H1 (cell line): ENCODE results near the gene MYCBP2. TPM values are rescaled to one million over a fixed set of nuclear protein-coding genes. Genes with fewer than 3 reads are reported as not detected.

ENCODE experiments used
- CHD1 ChIP-seq: IDR thresholded peaks from 2 replicates; pipeline ENCODE4 v1.6.1; 2012; ENCODE audit warnings: low read depth, low read length, improper control_type of control experiment
- CTBP2 ChIP-seq: IDR thresholded peaks from 2 replicates; pipeline ENCODE4 v1.7.0; 2011; ENCODE audit warnings: borderline replicate concordance, mild to moderate bottlenecking, moderate library complexity, mixed read lengths, low read length; ENCODE audit not compliant: insufficient read depth, insufficient read length
- EGR1 ChIP-seq: IDR thresholded peaks from 2 replicates; pipeline ENCODE4 v1.6.1; 2011; ENCODE audit warnings: low read depth, low read length, borderline replicate concordance
- JUND ChIP-seq: IDR thresholded peaks from 2 replicates; pipeline ENCODE4 v1.6.1; 2011; ENCODE audit warnings: mild to moderate bottlenecking, improper control_type of control experiment, low read length
- PHF8 ChIP-seq: fragments of 200-600 bp; sonication (generic); conservative IDR thresholded peaks from 2 replicates; pipeline ENCODE4 v1.7.1; 2012; ENCODE audit warnings: low read depth, mild to moderate bottlenecking, inconsistent platforms, low read length, moderate library complexity
- TAF1 ChIP-seq: IDR thresholded peaks from 2 replicates; pipeline ENCODE4 v1.6.1; 2011; ENCODE audit warnings: mild to moderate bottlenecking, low read depth, low read length
- TBP ChIP-seq: IDR thresholded peaks from 2 replicates; pipeline ENCODE4 v1.6.1; 2011; ENCODE audit warnings: low read depth, low read length, improper control_type of control experiment
- YY1 ChIP-seq: IDR thresholded peaks from 2 replicates; pipeline ENCODE4 v1.6.1; 2011; ENCODE audit warnings: low read depth, mild to moderate bottlenecking, low read length
- polyA plus RNA-seq, 7 experiments: library from polyadenylated mRNA; depleted of rRNA in 3 of 7; stranded (reverse) in 5 of 7; unstranded in 2 of 7; fragments of >200 nt in 5 of 7; fragments of 200-250 nt in 2 of 7; gene quantifications; 1 replicate in 5 of 7; 2 replicates in 1 of 7; 4 replicates in 1 of 7; pipeline versions ENCODE4 v1.2.1 to v1.2.3, GENCODE V29; 2011 to 2013; ENCODE audit warnings: missing spikeins in 2 of 7, mixed read lengths in 2 of 7
- total RNA-seq: library from RNA; stranded (reverse); fragmentation: NEBNext Ultra II Directional; extraction: Animal tissue kit (Norgen Biotek cat#: 25700); gene quantifications from 2 replicates; pipeline ENCODE4 v1.2.1, GENCODE V29; 2021
- TF ChIP-seq, protein P1 (sequence below): fragments of 300-600 bp; sonication (generic); IDR thresholded peaks from 2 replicates; pipeline ENCODE4 v1.7.1; 2012; ENCODE audit warnings: low read length, moderate library complexity, mild to moderate bottlenecking, inconsistent platforms; ENCODE audit not compliant: insufficient replicate concordance

Gene MYCBP2
- total and polyA plus RNA-seq, 2 of the 8 experiments (the other 6 are each of a cell fraction or from before 2014, with no cell fraction given): 19.0 to 52.1 TPM

- TF ChIP-seq, protein P1, sequence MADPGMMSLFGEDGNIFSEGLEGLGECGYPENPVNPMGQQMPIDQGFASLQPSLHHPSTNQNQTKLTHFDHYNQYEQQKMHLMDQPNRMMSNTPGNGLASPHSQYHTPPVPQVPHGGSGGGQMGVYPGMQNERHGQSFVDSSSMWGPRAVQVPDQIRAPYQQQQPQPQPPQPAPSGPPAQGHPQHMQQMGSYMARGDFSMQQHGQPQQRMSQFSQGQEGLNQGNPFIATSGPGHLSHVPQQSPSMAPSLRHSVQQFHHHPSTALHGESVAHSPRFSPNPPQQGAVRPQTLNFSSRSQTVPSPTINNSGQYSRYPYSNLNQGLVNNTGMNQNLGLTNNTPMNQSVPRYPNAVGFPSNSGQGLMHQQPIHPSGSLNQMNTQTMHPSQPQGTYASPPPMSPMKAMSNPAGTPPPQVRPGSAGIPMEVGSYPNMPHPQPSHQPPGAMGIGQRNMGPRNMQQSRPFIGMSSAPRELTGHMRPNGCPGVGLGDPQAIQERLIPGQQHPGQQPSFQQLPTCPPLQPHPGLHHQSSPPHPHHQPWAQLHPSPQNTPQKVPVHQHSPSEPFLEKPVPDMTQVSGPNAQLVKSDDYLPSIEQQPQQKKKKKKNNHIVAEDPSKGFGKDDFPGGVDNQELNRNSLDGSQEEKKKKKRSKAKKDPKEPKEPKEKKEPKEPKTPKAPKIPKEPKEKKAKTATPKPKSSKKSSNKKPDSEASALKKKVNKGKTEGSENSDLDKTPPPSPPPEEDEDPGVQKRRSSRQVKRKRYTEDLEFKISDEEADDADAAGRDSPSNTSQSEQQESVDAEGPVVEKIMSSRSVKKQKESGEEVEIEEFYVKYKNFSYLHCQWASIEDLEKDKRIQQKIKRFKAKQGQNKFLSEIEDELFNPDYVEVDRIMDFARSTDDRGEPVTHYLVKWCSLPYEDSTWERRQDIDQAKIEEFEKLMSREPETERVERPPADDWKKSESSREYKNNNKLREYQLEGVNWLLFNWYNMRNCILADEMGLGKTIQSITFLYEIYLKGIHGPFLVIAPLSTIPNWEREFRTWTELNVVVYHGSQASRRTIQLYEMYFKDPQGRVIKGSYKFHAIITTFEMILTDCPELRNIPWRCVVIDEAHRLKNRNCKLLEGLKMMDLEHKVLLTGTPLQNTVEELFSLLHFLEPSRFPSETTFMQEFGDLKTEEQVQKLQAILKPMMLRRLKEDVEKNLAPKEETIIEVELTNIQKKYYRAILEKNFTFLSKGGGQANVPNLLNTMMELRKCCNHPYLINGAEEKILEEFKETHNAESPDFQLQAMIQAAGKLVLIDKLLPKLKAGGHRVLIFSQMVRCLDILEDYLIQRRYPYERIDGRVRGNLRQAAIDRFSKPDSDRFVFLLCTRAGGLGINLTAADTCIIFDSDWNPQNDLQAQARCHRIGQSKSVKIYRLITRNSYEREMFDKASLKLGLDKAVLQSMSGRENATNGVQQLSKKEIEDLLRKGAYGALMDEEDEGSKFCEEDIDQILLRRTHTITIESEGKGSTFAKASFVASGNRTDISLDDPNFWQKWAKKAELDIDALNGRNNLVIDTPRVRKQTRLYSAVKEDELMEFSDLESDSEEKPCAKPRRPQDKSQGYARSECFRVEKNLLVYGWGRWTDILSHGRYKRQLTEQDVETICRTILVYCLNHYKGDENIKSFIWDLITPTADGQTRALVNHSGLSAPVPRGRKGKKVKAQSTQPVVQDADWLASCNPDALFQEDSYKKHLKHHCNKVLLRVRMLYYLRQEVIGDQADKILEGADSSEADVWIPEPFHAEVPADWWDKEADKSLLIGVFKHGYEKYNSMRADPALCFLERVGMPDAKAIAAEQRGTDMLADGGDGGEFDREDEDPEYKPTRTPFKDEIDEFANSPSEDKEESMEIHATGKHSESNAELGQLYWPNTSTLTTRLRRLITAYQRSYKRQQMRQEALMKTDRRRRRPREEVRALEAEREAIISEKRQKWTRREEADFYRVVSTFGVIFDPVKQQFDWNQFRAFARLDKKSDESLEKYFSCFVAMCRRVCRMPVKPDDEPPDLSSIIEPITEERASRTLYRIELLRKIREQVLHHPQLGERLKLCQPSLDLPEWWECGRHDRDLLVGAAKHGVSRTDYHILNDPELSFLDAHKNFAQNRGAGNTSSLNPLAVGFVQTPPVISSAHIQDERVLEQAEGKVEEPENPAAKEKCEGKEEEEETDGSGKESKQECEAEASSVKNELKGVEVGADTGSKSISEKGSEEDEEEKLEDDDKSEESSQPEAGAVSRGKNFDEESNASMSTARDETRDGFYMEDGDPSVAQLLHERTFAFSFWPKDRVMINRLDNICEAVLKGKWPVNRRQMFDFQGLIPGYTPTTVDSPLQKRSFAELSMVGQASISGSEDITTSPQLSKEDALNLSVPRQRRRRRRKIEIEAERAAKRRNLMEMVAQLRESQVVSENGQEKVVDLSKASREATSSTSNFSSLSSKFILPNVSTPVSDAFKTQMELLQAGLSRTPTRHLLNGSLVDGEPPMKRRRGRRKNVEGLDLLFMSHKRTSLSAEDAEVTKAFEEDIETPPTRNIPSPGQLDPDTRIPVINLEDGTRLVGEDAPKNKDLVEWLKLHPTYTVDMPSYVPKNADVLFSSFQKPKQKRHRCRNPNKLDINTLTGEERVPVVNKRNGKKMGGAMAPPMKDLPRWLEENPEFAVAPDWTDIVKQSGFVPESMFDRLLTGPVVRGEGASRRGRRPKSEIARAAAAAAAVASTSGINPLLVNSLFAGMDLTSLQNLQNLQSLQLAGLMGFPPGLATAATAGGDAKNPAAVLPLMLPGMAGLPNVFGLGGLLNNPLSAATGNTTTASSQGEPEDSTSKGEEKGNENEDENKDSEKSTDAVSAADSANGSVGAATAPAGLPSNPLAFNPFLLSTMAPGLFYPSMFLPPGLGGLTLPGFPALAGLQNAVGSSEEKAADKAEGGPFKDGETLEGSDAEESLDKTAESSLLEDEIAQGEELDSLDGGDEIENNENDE: no peak
- TF ChIP-seq JUND: no peak
- TF ChIP-seq TBP: no peak
- TF ChIP-seq TAF1: no peak
- no peak for TF ChIP-seq CHD1
- no peak for TF ChIP-seq PHF8
- no peak for TF ChIP-seq EGR1
- TF ChIP-seq CTBP2: no peak
- no peak for TF ChIP-seq YY1
Measured at GRCh38 chr13:77350811-77351210, 23.9 kb upstream of the MYCBP2 start (continued).
